Psoas muscle (tissue), 8 donors: ENCODE measurements around the gene CARS2. TPM values are rescaled to one million over a fixed set of nuclear protein-coding genes. Genes with fewer than 3 reads are reported as not detected.

ENCODE experiments used
- ATAC-seq, 4 donors: fragments of 200-7000 bp; cut with Tn5 transposase; one replicate each; pipeline ENCODE4 v1.9.1; 2020; ENCODE audit warnings: moderate library complexity in 3 of 4, mild to moderate bottlenecking in 2 of 4
- DNase-seq, 2 donors: peaks; one replicate each; pipeline ENCODE4 v3.0.0-alpha.2; 2020
- H3K27ac ChIP-seq: fragments of 200-600 bp; one replicate; pipeline ENCODE4 v1.8.0; 2022
- H3K27me3 ChIP-seq, 3 donors: fragments of 200-600 bp in 1 of 3; one replicate each; pipeline versions ENCODE4 v1.6.1 to v1.8.0; 2013 to 2022; ENCODE audit warnings: low read length in 2 of 3, mild to moderate bottlenecking in 2 of 3, moderate library complexity in 1 of 3; ENCODE audit not compliant: insufficient read depth in 3 of 3
- H3K36me3 ChIP-seq, 2 donors: fragments of 200-600 bp in 1 of 2; one replicate each; pipeline versions ENCODE4 v1.6.1 to v1.8.0; 2013 to 2022; ENCODE audit warnings: low read depth in 1 of 2, mild to moderate bottlenecking in 1 of 2, moderate library complexity in 1 of 2; ENCODE audit not compliant: insufficient read depth in 1 of 2
- H3K4me1 ChIP-seq: fragments of 200-600 bp; one replicate; pipeline ENCODE4 v1.8.0; 2022
- H3K4me3 ChIP-seq: fragments of 200-600 bp; one replicate; pipeline ENCODE4 v1.8.0; 2022; ENCODE audit warnings: mild to moderate bottlenecking
- H3K9me3 ChIP-seq: fragments of 200-600 bp; one replicate; pipeline ENCODE4 v1.8.0; 2022
- CTCF ChIP-seq: fragments of 200-600 bp; IDR thresholded peaks from one replicate; pipeline ENCODE4 v1.8.0; 2022; ENCODE audit warnings: antibody characterized with exemption
- WGBS, 3 donors: extraction: QIAGEN DNeasy Blood & Tissue Kit; methylation state at CpG; one replicate each; pipeline versions ENCODE4 v1.1.6 to v1.1.7; 2013; 5-methylcytosine and 5-hydroxymethylcytosine counted together
- intact Hi-C, 2 donors: fragments of 100-400 bp; cut with DNase I; formaldehyde crosslinking; loops; one replicate each; pipeline versions ENCODE4 v1.11.0 to v1.14.2; 2022
- polyA plus RNA-seq, 3 donors: library from polyadenylated mRNA; stranded (reverse); fragments of 200-250 nt; gene quantifications; one replicate each; pipeline ENCODE4 v1.2.3, GENCODE V29; 2013
- total RNA-seq, 4 donors: library from RNA; stranded (reverse); fragmentation: NEBNext Ultra II Directional in 2 of 4; extraction: Animal tissue kit (Norgen Biotek cat#: 25700) in 2 of 4; gene quantifications; one replicate each; pipeline versions ENCODE4 v1.2.1 to v1.2.4, GENCODE V29; 2021 to 2023
- donor health status: healthy with polysubstance abuse.
- donor health status: DM: no; HTN: no; CAD: no; lungs with moderate emphysema.
- donor health status: Bipolar disorder and iron deficiency.
- donor health status: healthy.
- donor health status: DM: yes; HTN: yes; CAD: no.
- donor health status: DM: no; HTN: no; CAD: no.
- donor health status: DM: no; HTN: no; CAD: no.
- donor health status: DM: yes; HTN: yes; CAD: no.

CARS2 gene
- total and polyA plus RNA-seq, 7 donors: 41.3 to 85.2 (median 56.3) TPM

- 76 to 83% (median 83%) methylated on average over 19 of the region's 19 CpGs for WGBS, 3 donors
- Histone ChIP-seq H3K9me3 (no peaks in the 10 kb centered on the region), H3K27ac (no peak overlapping the region), H3K27me3 (no peaks in the 10 kb centered on the region), H3K4me3 (no peak overlapping the region), H3K4me1 (peaks cover 27% of the 10 kb centered on the region), H3K36me3 (peaks cover 8 to 56% of the 10 kb centered on the region in 2 donors)
- TF ChIP-seq CTCF: no peak
- no peak for DNase-seq
- ATAC-seq: no peak
- intact Hi-C loops: no loop called here
Observed at GRCh38 chr13:110625771-110626321, 80.1 kb downstream of the CARS2 start.

GRCh38 chr13:110624766-110625756 is 80.9 kb downstream of the CARS2 start:
- no peaks in the 10 kb centered on the region for H3K27me3 ChIP-seq
- H3K4me3 ChIP-seq: no peak overlapping the region
- WGBS, 3 donors: 75 to 84% (median 80%) methylated on average over 40 to 41 of the region's 41 CpGs
- peaks cover 20% of the 10 kb centered on the region for H3K4me1 ChIP-seq
- no peak overlapping the region for H3K27ac ChIP-seq
- H3K36me3 ChIP-seq: peaks cover 8 to 56% of the 10 kb centered on the region in 2 donors
- no peak for DNase-seq
- TF ChIP-seq CTCF: no peak
- no peaks in the 10 kb centered on the region for H3K9me3 ChIP-seq
- intact Hi-C loops: no loop called here
- no peak for ATAC-seq

- Histone ChIP-seq H3K4me3 (no peak overlapping the region), H3K27me3 (no peaks in the 10 kb centered on the region), H3K9me3 (no peaks in the 10 kb centered on the region), H3K36me3 (peaks cover 8 to 36% of the 10 kb centered on the region in 2 donors), H3K27ac (no peak overlapping the region), H3K4me1 (peaks cover 39% of the 10 kb centered on the region)
- intact Hi-C loops: no loop called here
- TF ChIP-seq CTCF: no peak
- DNase-seq (no peak), ATAC-seq (no peak)
- 55 to 73% (median 58%) methylated on average over 2 of the region's 2 CpGs for WGBS, 3 donors
Observed at GRCh38 chr13:110620596-110620995, 85.3 kb downstream of the CARS2 start.

GRCh38 chr13:110618780-110619179 is 87.1 kb downstream of the CARS2 start:
- intact Hi-C loops: loop anchor here (5.0 kb wide), 2 partner anchors 84 to 94 kb away; partner anchors contain the start of gene ING1 (in 1 of the 2)

More at GRCh38 chr13:110618780-110619179, 87.1 kb downstream of the CARS2 start:
- 89 to 92% (median 92%) methylated on average over 9 of the region's 9 CpGs for WGBS, 3 donors
- ATAC-seq (no peak), DNase-seq (no peak)
- no peaks in the 10 kb centered on the region for H3K27me3 ChIP-seq
- no peak overlapping the region for H3K27ac ChIP-seq
- peaks cover 39% of the 10 kb centered on the region for H3K4me1 ChIP-seq
- H3K9me3 ChIP-seq: no peaks in the 10 kb centered on the region
- no peak for TF ChIP-seq CTCF
- H3K4me3 ChIP-seq: no peak overlapping the region
- peaks cover 4 to 18% of the 10 kb centered on the region in 2 donors for H3K36me3 ChIP-seq
